Small intestine (tissue), 7 donors: ENCODE data around the gene TMEM221. TPM values are rescaled to one million over a fixed set of nuclear protein-coding genes. Genes with fewer than 3 reads are reported as not detected.
A peak's percentile ranks its signal among the peaks of the same experiment; 100 is the strongest.

Source experiments
- DNase-seq, 2 donors: peaks; one replicate each; pipeline versions ENCODE4 v3.0.0 to v3.0.0-alpha.2; 2013
- FAIRE-seq: peaks from 2 replicates; lab custom pipeline; 2012; peaks lifted over from hg19 to GRCh38; lab: Jason Lieb, UNC
- H3K27ac ChIP-seq, 3 donors: one replicate each; pipeline ENCODE4 v1.5.1; 2013; ENCODE audit warnings: low read length in 2 of 3, mild to moderate bottlenecking in 2 of 3, control low read depth in 1 of 3, inconsistent platforms in 1 of 3, low read depth in 1 of 3, moderate library complexity in 1 of 3
- H3K27me3 ChIP-seq, 3 donors: one replicate each; pipeline ENCODE4 v1.6.1; 2013; ENCODE audit warnings: low read length in 3 of 3, inconsistent platforms in 1 of 3; ENCODE audit not compliant: control insufficient read depth in 3 of 3, insufficient read depth in 3 of 3
- H3K36me3 ChIP-seq, 3 donors: one replicate each; pipeline ENCODE4 v1.6.1; 2013; ENCODE audit warnings: low read length in 3 of 3, inconsistent platforms in 1 of 3, low read depth in 1 of 3, mild to moderate bottlenecking in 1 of 3, moderate library complexity in 1 of 3; ENCODE audit not compliant: control insufficient read depth in 3 of 3, insufficient read depth in 2 of 3
- H3K4me1 ChIP-seq, 3 donors: one replicate each; pipeline ENCODE4 v1.6.1; 2013; ENCODE audit warnings: low read length in 2 of 3, inconsistent platforms in 1 of 3, low read depth in 1 of 3, mild to moderate bottlenecking in 1 of 3, moderate library complexity in 1 of 3; ENCODE audit not compliant: control insufficient read depth in 3 of 3, insufficient read depth in 2 of 3
- H3K4me3 ChIP-seq, 3 donors: one replicate each; pipeline ENCODE4 v1.5.1; 2013; ENCODE audit warnings: low read length in 3 of 3, control low read depth in 1 of 3, inconsistent platforms in 1 of 3, low read depth in 1 of 3, mild to moderate bottlenecking in 1 of 3, moderate library complexity in 1 of 3
- H3K9me3 ChIP-seq, 2 donors: one replicate each; pipeline ENCODE4 v1.6.1; 2013; ENCODE audit warnings: low read depth in 1 of 2, low read length in 1 of 2; ENCODE audit not compliant: control insufficient read depth in 2 of 2, insufficient read depth in 1 of 2
- WGBS, 3 donors: extraction: QIAGEN DNeasy Blood & Tissue Kit; methylation state at CpG; one replicate each; pipeline ENCODE4 v1.1.7; 2013; 5-methylcytosine and 5-hydroxymethylcytosine counted together
- polyA plus RNA-seq, 4 donors: library from polyadenylated mRNA; stranded (reverse) in 3 of 4; unstranded in 1 of 4; fragments of 200-250 nt in 3 of 4; fragments of 120-200 nt in 1 of 4; gene quantifications; one replicate each; pipeline versions ENCODE4 v1.2.1 to v1.2.3, GENCODE V29; 2013
- donor health status: healthy with polysubstance abuse.
- donor health status: control.
- donor health status: control.
- donor health status: Bipolar disorder and iron deficiency.
- donor health status: healthy.

TMEM221 gene
- polyA plus RNA-seq, 4 donors: 0.07 to 0.43 TPM; not detected in 2

- FAIRE-seq (no peak), DNase-seq (no peak)
- Histone ChIP-seq H3K4me3 (no peak overlapping the region), H3K4me1 (no peaks in the 10 kb centered on the region), H3K27me3 (peaks cover 0 to 44% (median 9%) of the 10 kb centered on the region in 3 donors), H3K27ac (no peak overlapping the region), H3K9me3 (peaks cover 0 to 4% of the 10 kb centered on the region in 2 donors), H3K36me3 (no peaks in the 10 kb centered on the region)
- 53 to 65% (median 63%) methylated on average over 11 of the region's 11 CpGs for WGBS, 3 donors
These were observed 7.7 kb upstream of the TMEM221 start for GRCh38 chr19:17456127-17456526.

GRCh38 chr19:17455308-17456123, 7.0 kb upstream of the TMEM221 start:
- no peaks in the 10 kb centered on the region for H3K4me1 ChIP-seq
- FAIRE-seq: no peak
- 17 to 22% (median 17%) methylated on average over 42 to 58 of the region's 58 CpGs for WGBS, 3 donors
- DNase-seq: no peak
- no peak overlapping the region for H3K4me3 ChIP-seq
- H3K27me3 ChIP-seq: peaks cover 0 to 44% (median 9%) of the 10 kb centered on the region in 3 donors
- no peaks in the 10 kb centered on the region for H3K36me3 ChIP-seq
- H3K9me3 ChIP-seq: peaks cover 0 to 4% of the 10 kb centered on the region in 2 donors
- H3K27ac ChIP-seq: no peak overlapping the region

GRCh38 chr19:17454576-17455071, 6.2 kb upstream of the TMEM221 start:
- Histone ChIP-seq H3K9me3 (peaks cover 0 to 4% of the 10 kb centered on the region in 2 donors), H3K4me1 (no peaks in the 10 kb centered on the region), H3K27me3 (peaks cover 0 to 47% (median 9%) of the 10 kb centered on the region in 3 donors), H3K36me3 (no peaks in the 10 kb centered on the region), H3K4me3 (no peak overlapping the region), H3K27ac (no peak overlapping the region)
- 8 to 14% (median 13%) methylated on average over 13 of the region's 13 CpGs for WGBS, 3 donors
- no peak for DNase-seq
- no peak for FAIRE-seq

- Histone ChIP-seq H3K27me3 (peaks cover 0 to 51% (median 9%) of the 10 kb centered on the region in 3 donors), H3K4me3 (no peak overlapping the region), H3K9me3 (peaks cover 0 to 4% of the 10 kb centered on the region in 2 donors), H3K36me3 (no peaks in the 10 kb centered on the region), H3K4me1 (peaks cover 0 to 2% (median 0%) of the 10 kb centered on the region in 3 donors), H3K27ac (no peak overlapping the region)
- FAIRE-seq: no peak
- no peak for DNase-seq
- 73 to 89% (median 81%) methylated on average over 4 of the region's 4 CpGs for WGBS, 3 donors
These were observed 3.4 kb upstream of the TMEM221 start for GRCh38 chr19:17451820-17452219.

GRCh38 chr19:17450264-17451075, 2.0 kb upstream of the TMEM221 start:
- no peaks in the 10 kb centered on the region for H3K36me3 ChIP-seq
- FAIRE-seq (no peak), DNase-seq (peak in 1 of 2 donors; percentile 49)

GRCh38 chr19:17447704-17448130, 751 bp downstream of the TMEM221 start:
- H3K4me3 ChIP-seq: no peak overlapping the region
- DNase-seq (no peak), FAIRE-seq (no peak)
- H3K36me3 ChIP-seq: no peaks in the 10 kb centered on the region
- peaks cover 0 to 22% (median 0%) of the 10 kb centered on the region in 3 donors for H3K27me3 ChIP-seq
- H3K4me1 ChIP-seq: peaks cover 0 to 2% (median 0%) of the 10 kb centered on the region in 3 donors
- H3K27ac ChIP-seq: no peak overlapping the region
- H3K9me3 ChIP-seq: no peaks in the 10 kb centered on the region
- WGBS, 3 donors: 32 to 50% (median 42%) methylated on average over 2 to 5 of the region's 5 CpGs

More at GRCh38 chr19:17450264-17451075, 2.0 kb upstream of the TMEM221 start:
- peaks cover 0 to 4% of the 10 kb centered on the region in 2 donors for H3K9me3 ChIP-seq
- no peak overlapping the region for H3K4me3 ChIP-seq
- peaks cover 0 to 2% (median 0%) of the 10 kb centered on the region in 3 donors for H3K4me1 ChIP-seq
- H3K27me3 ChIP-seq: peaks cover 0 to 41% (median 9%) of the 10 kb centered on the region in 3 donors
- H3K27ac ChIP-seq: no peak overlapping the region
- WGBS, 3 donors: 34 to 52% (median 41%) methylated on average over 8 of the region's 8 CpGs

- Histone ChIP-seq H3K27me3 (peaks cover 0 to 22% (median 0%) of the 10 kb centered on the region in 3 donors), H3K4me3 (no peak overlapping the region), H3K9me3 (peaks cover 0 to 5% of the 10 kb centered on the region in 2 donors), H3K27ac (no peak overlapping the region), H3K4me1 (peaks cover 0 to 2% (median 0%) of the 10 kb centered on the region in 3 donors), H3K36me3 (no peaks in the 10 kb centered on the region)
- DNase-seq: no peak
- 93 to 94% (median 93%) methylated on average over 1 of the region's 1 CpG for WGBS, 3 donors
- no peak for FAIRE-seq
These were observed 2.8 kb downstream of the TMEM221 start for GRCh38 chr19:17445526-17446165.
